Ramos (cell line): ENCODE measurements around the gene SCGB2B2.

Source experiments
- in situ Hi-C: fragments of 300-500 bp; cut with MboI; formaldehyde crosslinking; loops from one replicate; pipeline ENCODE4 v1.14.3; 2022; ENCODE audit warnings: low sequenced_read_pairs; ENCODE audit not compliant: unreplicated experiment

SCGB2B2 gene

GRCh38 chr19:34633802-34634201 lies 43.2 kb downstream of the SCGB2B2 start:
- in situ Hi-C loops, result no loop called here
